ENCODE data around the gene ALG3. TPM values are rescaled to one million over a fixed set of nuclear protein-coding genes. Genes with fewer than 3 reads are reported as not detected.

The ALG3 gene
- total and polyA plus RNA-seq, 9 of the 15 experiments (the other 6 are each of a cell fraction or from before 2014, with no cell fraction given), result 37.5 to 107 (median 80.1) TPM

DNA sequence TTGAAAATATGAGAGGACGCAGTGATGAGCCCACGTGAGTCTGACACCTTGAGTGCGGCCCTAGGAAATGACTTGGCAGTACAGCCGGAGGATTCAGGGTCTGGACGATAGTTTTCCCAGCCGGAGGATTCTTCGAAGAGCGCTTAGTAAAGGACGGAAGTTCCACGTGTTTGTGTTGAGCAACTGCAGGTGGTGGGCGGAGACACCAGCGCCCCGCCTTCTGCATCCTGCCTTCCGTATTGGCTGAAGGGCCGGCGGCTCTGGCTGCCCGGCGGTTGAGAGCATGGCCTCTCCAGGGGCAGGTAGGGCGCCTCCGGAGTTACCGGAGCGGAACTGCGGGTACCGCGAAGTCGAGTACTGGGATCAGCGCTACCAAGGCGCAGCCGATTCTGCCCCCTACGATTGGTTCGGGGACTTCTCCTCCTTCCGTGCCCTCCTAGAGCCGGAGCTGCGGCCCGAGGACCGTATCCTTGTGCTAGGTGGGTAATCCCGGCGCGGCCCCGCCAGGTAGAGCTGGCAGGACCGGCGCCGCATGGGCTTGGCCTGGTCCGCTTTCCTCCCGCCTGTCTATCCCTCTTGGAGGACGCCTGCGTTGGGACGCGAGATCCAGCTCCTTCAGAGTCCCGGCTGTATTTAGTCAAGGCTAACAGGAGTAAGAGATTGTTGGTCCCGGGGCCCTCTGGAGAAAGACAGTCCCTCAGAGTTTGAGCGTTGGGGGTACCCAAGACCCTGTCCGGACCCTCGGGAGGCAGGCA, 827 bp upstream of the ALG3 start, which contains the start of gene EEF1AKMT4 (continued):
- TF ChIP-seq, protein P1, sequence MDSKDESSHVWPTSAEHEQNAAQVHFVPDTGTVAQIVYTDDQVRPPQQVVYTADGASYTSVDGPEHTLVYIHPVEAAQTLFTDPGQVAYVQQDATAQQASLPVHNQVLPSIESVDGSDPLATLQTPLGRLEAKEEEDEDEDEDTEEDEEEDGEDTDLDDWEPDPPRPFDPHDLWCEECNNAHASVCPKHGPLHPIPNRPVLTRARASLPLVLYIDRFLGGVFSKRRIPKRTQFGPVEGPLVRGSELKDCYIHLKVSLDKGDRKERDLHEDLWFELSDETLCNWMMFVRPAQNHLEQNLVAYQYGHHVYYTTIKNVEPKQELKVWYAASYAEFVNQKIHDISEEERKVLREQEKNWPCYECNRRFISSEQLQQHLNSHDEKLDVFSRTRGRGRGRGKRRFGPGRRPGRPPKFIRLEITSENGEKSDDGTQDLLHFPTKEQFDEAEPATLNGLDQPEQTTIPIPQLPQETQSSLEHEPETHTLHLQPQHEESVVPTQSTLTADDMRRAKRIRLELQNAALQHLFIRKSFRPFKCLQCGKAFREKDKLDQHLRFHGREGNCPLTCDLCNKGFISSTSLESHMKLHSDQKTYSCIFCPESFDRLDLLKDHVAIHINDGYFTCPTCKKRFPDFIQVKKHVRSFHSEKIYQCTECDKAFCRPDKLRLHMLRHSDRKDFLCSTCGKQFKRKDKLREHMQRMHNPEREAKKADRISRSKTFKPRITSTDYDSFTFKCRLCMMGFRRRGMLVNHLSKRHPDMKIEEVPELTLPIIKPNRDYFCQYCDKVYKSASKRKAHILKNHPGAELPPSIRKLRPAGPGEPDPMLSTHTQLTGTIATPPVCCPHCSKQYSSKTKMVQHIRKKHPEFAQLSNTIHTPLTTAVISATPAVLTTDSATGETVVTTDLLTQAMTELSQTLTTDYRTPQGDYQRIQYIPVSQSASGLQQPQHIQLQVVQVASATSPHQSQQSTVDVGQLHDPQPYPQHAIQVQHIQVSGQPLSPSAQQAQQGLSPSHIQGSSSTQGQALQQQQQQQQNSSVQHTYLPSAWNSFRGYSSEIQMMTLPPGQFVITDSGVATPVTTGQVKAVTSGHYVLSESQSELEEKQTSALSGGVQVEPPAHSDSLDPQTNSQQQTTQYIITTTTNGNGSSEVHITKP (IDR thresholded peaks at IDR 0.05; ENCODE audit: partially characterized antibody), result peak; percentile 39
- no peak for TF ChIP-seq RREB1 (CRISPR knock-in tag; IDR thresholded peaks at IDR 0.05)
- no peak for TF ChIP-seq ZNF24 (IDR thresholded peaks at IDR 0.05)
- TF ChIP-seq, protein P2, sequence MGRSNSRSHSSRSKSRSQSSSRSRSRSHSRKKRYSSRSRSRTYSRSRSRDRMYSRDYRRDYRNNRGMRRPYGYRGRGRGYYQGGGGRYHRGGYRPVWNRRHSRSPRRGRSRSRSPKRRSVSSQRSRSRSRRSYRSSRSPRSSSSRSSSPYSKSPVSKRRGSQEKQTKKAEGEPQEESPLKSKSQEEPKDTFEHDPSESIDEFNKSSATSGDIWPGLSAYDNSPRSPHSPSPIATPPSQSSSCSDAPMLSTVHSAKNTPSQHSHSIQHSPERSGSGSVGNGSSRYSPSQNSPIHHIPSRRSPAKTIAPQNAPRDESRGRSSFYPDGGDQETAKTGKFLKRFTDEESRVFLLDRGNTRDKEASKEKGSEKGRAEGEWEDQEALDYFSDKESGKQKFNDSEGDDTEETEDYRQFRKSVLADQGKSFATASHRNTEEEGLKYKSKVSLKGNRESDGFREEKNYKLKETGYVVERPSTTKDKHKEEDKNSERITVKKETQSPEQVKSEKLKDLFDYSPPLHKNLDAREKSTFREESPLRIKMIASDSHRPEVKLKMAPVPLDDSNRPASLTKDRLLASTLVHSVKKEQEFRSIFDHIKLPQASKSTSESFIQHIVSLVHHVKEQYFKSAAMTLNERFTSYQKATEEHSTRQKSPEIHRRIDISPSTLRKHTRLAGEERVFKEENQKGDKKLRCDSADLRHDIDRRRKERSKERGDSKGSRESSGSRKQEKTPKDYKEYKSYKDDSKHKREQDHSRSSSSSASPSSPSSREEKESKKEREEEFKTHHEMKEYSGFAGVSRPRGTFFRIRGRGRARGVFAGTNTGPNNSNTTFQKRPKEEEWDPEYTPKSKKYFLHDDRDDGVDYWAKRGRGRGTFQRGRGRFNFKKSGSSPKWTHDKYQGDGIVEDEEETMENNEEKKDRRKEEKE (IDR thresholded peaks at IDR 0.05; ENCODE audit: borderline replicate concordance in 1 of 2, control insufficient read depth in 1 of 2, low read depth in 2 of 2, low read length in 1 of 2), result no peak
- TF ChIP-seq GATAD2B (IDR thresholded peaks at IDR 0.05; ENCODE audit: borderline replicate concordance), result no peak
- TF ChIP-seq SAP30 (IDR thresholded peaks at IDR 0.05; ENCODE audit: borderline replicate concordance, insufficient read depth, low read depth, low read length, poor library complexity, severe bottlenecking), result peak; percentile 91
- 0 out of 2 replicates have a peak, but pooled peaks have one; percentile 21 for TF ChIP-seq ZNF431 (CRISPR knock-in tag; IDR thresholded peaks at IDR 0.05)
- no peak for TF ChIP-seq ZKSCAN1 (IDR thresholded peaks at IDR 0.05; ENCODE audit: low read depth, low read length)
- TF ChIP-seq, protein P3, sequence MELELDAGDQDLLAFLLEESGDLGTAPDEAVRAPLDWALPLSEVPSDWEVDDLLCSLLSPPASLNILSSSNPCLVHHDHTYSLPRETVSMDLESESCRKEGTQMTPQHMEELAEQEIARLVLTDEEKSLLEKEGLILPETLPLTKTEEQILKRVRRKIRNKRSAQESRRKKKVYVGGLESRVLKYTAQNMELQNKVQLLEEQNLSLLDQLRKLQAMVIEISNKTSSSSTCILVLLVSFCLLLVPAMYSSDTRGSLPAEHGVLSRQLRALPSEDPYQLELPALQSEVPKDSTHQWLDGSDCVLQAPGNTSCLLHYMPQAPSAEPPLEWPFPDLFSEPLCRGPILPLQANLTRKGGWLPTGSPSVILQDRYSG (tag; conservative IDR thresholded peaks at IDR 0.05; ENCODE audit: low read depth), result 0 out of 2 replicates have a peak, but pooled peaks have one; percentile 62
- TF ChIP-seq ETV5 (CRISPR knock-in tag; IDR thresholded peaks at IDR 0.05; ENCODE audit: low read depth), result 0 out of 2 replicates have a peak, but pooled peaks have one; percentile 8
- TF ChIP-seq MTA3 (IDR thresholded peaks at IDR 0.05; ENCODE audit: borderline replicate concordance), result no peak; the same call in 1 of the 2 replicates

Measured in K562 (cell line).